Adrenal gland (tissue), 5 donors: ENCODE measurements around the gene ACAA2.

Experiments used
- CTCF ChIP-seq, 6 experiments: fragments of 450-650 bp in 4 of 6; fragments of 200-600 bp in 2 of 6; sonication (generic) in 1 of 6; IDR thresholded peaks; 1 replicate in 5 of 6; 2 replicates in 1 of 6; pipeline versions ENCODE4 v1.5.1 to v1.8.0; 2016 to 2021; ENCODE audit warnings: antibody characterized with exemption in 6 of 6, mild to moderate bottlenecking in 2 of 6, moderate library complexity in 1 of 6
- POLR2A ChIP-seq, 2 donors: fragments of 450-650 bp; IDR thresholded peaks; one replicate each; pipeline ENCODE4 v1.6.1; 2017; ENCODE audit warnings: antibody characterized with exemption in 2 of 2, mild to moderate bottlenecking in 2 of 2, moderate library complexity in 1 of 2
- donor health status: DM: no; HTN: no; CAD: no.

- TF ChIP-seq CTCF (IDR thresholded peaks at IDR 0.05) (no peak), POLR2A (IDR thresholded peaks at IDR 0.05) (no peak)
Observed at GRCh38 chr18:49762191-49763077, 50.9 kb downstream of the ACAA2 start.
